HEK293 (cell line): ENCODE measurements around the gene STARD13.
"Not testable (repeated sequence)": the region's sequence is repeated elsewhere in the genome, so short reads cannot be mapped to it uniquely, and the experiment has no call there.

Source experiments
- CTCF ChIA-PET: fragments of 350-600 bp; formaldehyde crosslinking; extraction: SDS; loops from one replicate; lab custom pipeline; 2021; ENCODE audit warnings: antibody characterized with exemption; lab: Yijun Ruan, JAX
- POLR2A ChIA-PET: fragments of 300-600 bp; formaldehyde crosslinking; extraction: SDS; loops from one replicate; lab custom pipeline; 2020; ENCODE audit warnings: antibody characterized with exemption, inconsistent platforms; lab: Yijun Ruan, JAX
- H3K27ac ChIP-seq: fragments of 200-500 bp; sonication (Bioruptor generic); 2 replicates; pipeline ENCODE4 v1.5.1; 2014; ENCODE audit warnings: low read depth, low read length, control low read depth, inconsistent platforms; ENCODE audit errors: extremely low read depth
- H3K36me3 ChIP-seq, 2 experiments: fragments of 200-500 bp in 1 of 2; sonication (Bioruptor generic) in 1 of 2; 1 replicate in 1 of 2; 2 replicates in 1 of 2; pipeline ENCODE4 v1.5.1; 2014 to 2017; ENCODE audit warnings: inconsistent platforms in 2 of 2, low read length in 2 of 2; ENCODE audit not compliant: control insufficient read depth in 2 of 2, insufficient read depth in 1 of 2
- H3K4me1 ChIP-seq: fragments of 200-500 bp; sonication (Bioruptor generic); 2 replicates; pipeline ENCODE4 v1.5.1; 2014; ENCODE audit warnings: mild to moderate bottlenecking, low read length, inconsistent platforms; ENCODE audit not compliant: control insufficient read depth, insufficient read depth
- H3K4me3 ChIP-seq: 2 replicates; pipeline ENCODE4 v1.5.1; 2011; ENCODE audit warnings: low read depth, mild to moderate bottlenecking, control low read depth, low read length, moderate library complexity
- H3K9me3 ChIP-seq: fragments of 200-500 bp; sonication (Bioruptor generic); 2 replicates; pipeline ENCODE4 v1.5.1; 2014; ENCODE audit warnings: low read depth, low read length, inconsistent platforms; ENCODE audit not compliant: control insufficient read depth, insufficient read depth
- MYNN ChIP-seq: fragments of 450-650 bp; formaldehyde crosslinking; IDR thresholded peaks from 2 replicates; pipeline ENCODE4 v1.5.1; 2016; ENCODE audit warnings: missing biosample characterization, missing genetic modification characterization, borderline replicate concordance
- SETDB1 ChIP-seq: IDR thresholded peaks from one replicate; pipeline ENCODE4 v1.6.1; 2017; ENCODE audit warnings: mild to moderate bottlenecking, low read length, moderate library complexity, mixed read lengths; ENCODE audit not compliant: insufficient read length
- YY1 ChIP-seq: fragments of 450-650 bp; formaldehyde crosslinking; IDR thresholded peaks from 2 replicates; pipeline ENCODE4 v1.5.1; 2018; ENCODE audit warnings: missing biosample characterization, missing genetic modification characterization
- ZBTB8A ChIP-seq: fragments of 450-650 bp; formaldehyde crosslinking; IDR thresholded peaks from 2 replicates; pipeline ENCODE4 v1.5.1; 2016; ENCODE audit warnings: missing biosample characterization, missing genetic modification characterization
- ZEB2 ChIP-seq: fragments of 450-650 bp; formaldehyde crosslinking; IDR thresholded peaks from 2 replicates; pipeline ENCODE4 v1.5.1; 2016; ENCODE audit warnings: missing biosample characterization, missing genetic modification characterization
- ZFP69B ChIP-seq: fragments of 450-650 bp; formaldehyde crosslinking; IDR thresholded peaks from 2 replicates; pipeline ENCODE4 v1.5.1; 2016; ENCODE audit warnings: missing biosample characterization, missing genetic modification characterization
- ZNF10 ChIP-seq: fragments of 450-650 bp; formaldehyde crosslinking; IDR thresholded peaks from 2 replicates; pipeline ENCODE4 v1.5.1; 2017; ENCODE audit warnings: missing biosample characterization, missing genetic modification characterization
- ZNF133 ChIP-seq: fragments of 450-650 bp; formaldehyde crosslinking; IDR thresholded peaks from 2 replicates; pipeline ENCODE4 v1.5.1; 2016; ENCODE audit warnings: missing biosample characterization, missing genetic modification characterization
- ZNF174 ChIP-seq: fragments of 450-650 bp; formaldehyde crosslinking; IDR thresholded peaks from 2 replicates; pipeline ENCODE4 v1.5.0; 2017; ENCODE audit warnings: missing biosample characterization, mild to moderate bottlenecking, missing genetic modification characterization
- ZNF324 ChIP-seq: fragments of 450-650 bp; formaldehyde crosslinking; IDR thresholded peaks from 2 replicates; pipeline ENCODE4 v1.5.1; 2016; ENCODE audit warnings: missing biosample characterization, missing genetic modification characterization
- ZNF48 ChIP-seq: fragments of 450-650 bp; formaldehyde crosslinking; IDR thresholded peaks from 2 replicates; pipeline ENCODE4 v1.5.1; 2016; ENCODE audit warnings: missing biosample characterization, missing genetic modification characterization
- ZNF544 ChIP-seq: fragments of 450-650 bp; formaldehyde crosslinking; IDR thresholded peaks from 2 replicates; pipeline ENCODE4 v1.5.0; 2017; ENCODE audit warnings: missing biosample characterization, missing genetic modification characterization
- ZNF585B ChIP-seq: fragments of 450-650 bp; formaldehyde crosslinking; IDR thresholded peaks from 2 replicates; pipeline ENCODE4 v1.5.1; 2016; ENCODE audit warnings: missing biosample characterization, missing genetic modification characterization
- ZNF654 ChIP-seq: fragments of 450-650 bp; formaldehyde crosslinking; IDR thresholded peaks from 2 replicates; pipeline ENCODE4 v1.5.1; 2016; ENCODE audit warnings: low read depth, missing biosample characterization, missing genetic modification characterization
- ZNF707 ChIP-seq: fragments of 450-650 bp; formaldehyde crosslinking; IDR thresholded peaks from 2 replicates; pipeline ENCODE4 v1.5.1; 2016; ENCODE audit warnings: missing biosample characterization, missing genetic modification characterization
- TF ChIP-seq, protein P1 (sequence below): fragments of 450-650 bp; formaldehyde crosslinking; IDR thresholded peaks from 2 replicates; pipeline ENCODE4 v1.5.1; 2017; ENCODE audit warnings: missing biosample characterization, mild to moderate bottlenecking, missing genetic modification characterization, moderate library complexity
- TF ChIP-seq, protein P2 (sequence below): IDR thresholded peaks from 2 replicates; pipeline ENCODE4 v1.6.1; 2011; ENCODE audit warnings: mild to moderate bottlenecking, low read depth, low read length, borderline replicate concordance

The STARD13 gene

DNA sequence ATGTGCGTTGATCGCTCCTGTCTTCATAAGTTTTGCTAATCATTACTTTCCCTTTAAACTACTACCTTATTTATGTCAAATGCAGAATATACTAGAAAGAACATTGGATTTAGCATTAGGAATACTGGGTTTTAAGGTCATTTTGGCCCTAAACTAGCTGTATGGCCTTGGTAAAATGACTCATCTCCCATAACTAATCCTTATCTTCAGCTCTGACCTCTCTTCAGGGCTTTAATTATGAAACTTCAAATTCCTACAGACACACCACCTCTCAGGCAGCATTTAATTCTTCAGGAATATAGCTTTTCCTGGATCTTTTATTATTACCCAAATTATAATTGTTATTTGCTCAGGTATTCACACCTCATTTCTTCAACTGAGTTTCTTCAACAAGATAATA lies 121.2 kb downstream of the STARD13 start (continued):
- TF ChIP-seq ZNF10 (tag by site-specific recombination) (no peak), ZNF133 (tag by site-specific recombination) (no peak), SETDB1 (no peak), ZFP69B (tag by site-specific recombination) (no peak), ZNF585B (tag by site-specific recombination) (no peak), ZNF324 (tag by site-specific recombination) (no peak), YY1 (tag by site-specific recombination) (no peak), ZNF544 (tag by site-specific recombination) (no peak), ZNF654 (tag by site-specific recombination) (no peak)
- TF ChIP-seq, protein P1, sequence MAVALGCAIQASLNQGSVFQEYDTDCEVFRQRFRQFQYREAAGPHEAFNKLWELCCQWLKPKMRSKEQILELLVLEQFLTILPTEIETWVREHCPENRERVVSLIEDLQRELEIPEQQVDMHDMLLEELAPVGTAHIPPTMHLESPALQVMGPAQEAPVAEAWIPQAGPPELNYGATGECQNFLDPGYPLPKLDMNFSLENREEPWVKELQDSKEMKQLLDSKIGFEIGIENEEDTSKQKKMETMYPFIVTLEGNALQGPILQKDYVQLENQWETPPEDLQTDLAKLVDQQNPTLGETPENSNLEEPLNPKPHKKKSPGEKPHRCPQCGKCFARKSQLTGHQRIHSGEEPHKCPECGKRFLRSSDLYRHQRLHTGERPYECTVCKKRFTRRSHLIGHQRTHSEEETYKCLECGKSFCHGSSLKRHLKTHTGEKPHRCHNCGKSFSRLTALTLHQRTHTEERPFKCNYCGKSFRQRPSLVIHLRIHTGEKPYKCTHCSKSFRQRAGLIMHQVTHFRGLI, result no peak
- TF ChIP-seq, all 188 proteins: peak for 0

DNA sequence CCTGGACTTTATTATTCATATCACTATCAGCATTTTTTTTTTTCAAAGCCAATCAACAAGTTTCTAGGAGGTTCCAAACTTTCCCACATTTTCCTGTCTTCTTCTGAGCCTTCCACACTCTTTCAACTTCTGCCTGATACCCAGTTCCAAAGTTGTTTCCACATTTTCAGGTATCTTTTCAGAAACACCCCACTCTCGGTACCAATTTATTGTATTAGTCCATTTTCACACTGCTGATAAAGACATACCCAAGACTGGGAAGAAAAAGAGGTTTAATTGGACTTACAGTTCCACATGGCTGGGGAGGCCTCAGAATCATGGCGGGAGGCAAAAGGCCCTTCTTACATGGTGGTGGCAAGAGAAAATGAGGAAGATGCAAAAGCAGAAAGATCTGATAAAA lies 122.8 kb downstream of the STARD13 start:
- H3K4me3 ChIP-seq, POLR2A ChIA-PET, H3K36me3 ChIP-seq, H3K9me3 ChIP-seq, H3K27ac ChIP-seq, H3K4me1 ChIP-seq: not testable (repeated sequence)
- CTCF ChIA-PET, result interaction anchor here (0.6 kb wide), 1 partner anchor 827 kb away, joined by 3 read pairs; no protein-coding TSS in a partner anchor
- TF ChIP-seq ZNF707, result peak; percentile 90

DNA sequence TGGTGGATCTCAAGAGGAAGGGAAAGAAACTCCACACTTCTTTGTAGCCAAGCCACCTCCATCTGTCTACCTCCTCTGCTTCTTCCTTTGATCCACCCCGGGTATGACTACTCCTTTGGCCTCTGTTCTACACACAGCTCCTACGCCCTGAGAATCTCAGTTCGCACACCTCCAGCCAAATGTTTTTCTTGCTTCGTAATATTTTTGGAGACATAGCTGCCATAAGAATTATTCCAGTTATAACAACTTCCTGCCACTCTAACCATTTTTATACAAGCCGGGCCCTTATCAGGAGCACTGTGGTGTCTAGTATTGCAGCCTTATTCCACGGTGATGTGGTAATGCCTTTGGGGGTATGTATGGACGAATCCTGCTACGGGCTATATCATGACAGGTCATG lies 126.7 kb downstream of the STARD13 start:
- POLR2A ChIA-PET, result no interaction called here
- CTCF ChIA-PET, result no interaction called here
- Histone ChIP-seq H3K36me3 (no peaks in the 10 kb centered on the region; a peak in 1 of 3 replicates), H3K9me3 (no peaks in the 10 kb centered on the region), H3K27ac (no peak overlapping the region), H3K4me3 (no peak overlapping the region)
- no peak for TF ChIP-seq ZEB2
- TF ChIP-seq, all 188 proteins: peak for 0
- no peaks in the 10 kb centered on the region for H3K4me1 ChIP-seq

DNA sequence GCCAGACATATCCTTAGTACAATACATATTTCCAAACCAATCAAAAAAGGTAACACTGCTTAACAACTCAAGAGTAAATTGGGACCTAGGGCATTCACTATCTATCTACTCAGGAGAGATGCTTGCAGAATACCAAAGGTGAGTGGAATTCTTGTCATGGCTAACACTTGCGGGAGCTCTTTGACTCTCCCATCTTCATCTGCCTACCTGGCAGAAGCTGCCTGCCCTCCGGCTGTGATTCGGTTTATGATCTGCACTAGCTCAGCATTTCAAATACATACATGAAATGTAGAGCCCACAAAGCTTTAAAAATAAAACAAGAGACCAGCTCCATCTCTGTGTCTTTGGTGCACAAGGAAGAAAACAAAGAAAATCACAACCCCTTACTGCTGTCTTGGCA lies 127.3 kb downstream of the STARD13 start:
- Histone ChIP-seq H3K4me3 (no peak overlapping the region), H3K36me3 (no peaks in the 10 kb centered on the region; a peak in 1 of 3 replicates), H3K9me3 (no peaks in the 10 kb centered on the region), H3K4me1 (no peaks in the 10 kb centered on the region), H3K27ac (no peak overlapping the region)
- CTCF ChIA-PET, result no interaction called here
- POLR2A ChIA-PET, result no interaction called here
- TF ChIP-seq ZNF174 (tag by site-specific recombination) (no peak), ZBTB8A (tag by site-specific recombination) (no peak), MYNN (tag by site-specific recombination) (no peak), ZNF48 (tag by site-specific recombination) (no peak)
- TF ChIP-seq, protein P2, sequence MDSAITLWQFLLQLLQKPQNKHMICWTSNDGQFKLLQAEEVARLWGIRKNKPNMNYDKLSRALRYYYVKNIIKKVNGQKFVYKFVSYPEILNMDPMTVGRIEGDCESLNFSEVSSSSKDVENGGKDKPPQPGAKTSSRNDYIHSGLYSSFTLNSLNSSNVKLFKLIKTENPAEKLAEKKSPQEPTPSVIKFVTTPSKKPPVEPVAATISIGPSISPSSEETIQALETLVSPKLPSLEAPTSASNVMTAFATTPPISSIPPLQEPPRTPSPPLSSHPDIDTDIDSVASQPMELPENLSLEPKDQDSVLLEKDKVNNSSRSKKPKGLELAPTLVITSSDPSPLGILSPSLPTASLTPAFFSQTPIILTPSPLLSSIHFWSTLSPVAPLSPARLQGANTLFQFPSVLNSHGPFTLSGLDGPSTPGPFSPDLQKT, result no peak
- TF ChIP-seq, all 188 proteins: peak for 0
